Chondrocyte (in vitro differentiated cells): ENCODE data around the gene DNAJA3. TPM values are rescaled to one million over a fixed set of nuclear protein-coding genes. Genes with fewer than 3 reads are reported as not detected.
A peak's percentile ranks its signal among the peaks of the same experiment; 100 is the strongest.

Experiments used
- DNase-seq: peaks from one replicate; pipeline ENCODE4 v3.0.0; 2021; ENCODE audit warnings: mixed read lengths, low spot score
- H3K27ac Mint-ChIP-seq: one replicate; pipeline ENCODE4 v1.8.0; 2021; ENCODE audit warnings: mild to moderate bottlenecking, moderate library complexity, mixed read lengths; ENCODE audit not compliant: unreplicated experiment
- H3K27me3 Mint-ChIP-seq: 2 replicates; pipeline ENCODE4 v1.8.0; 2021; ENCODE audit warnings: low read depth, mixed read lengths
- H3K36me3 Mint-ChIP-seq: 2 replicates; pipeline ENCODE4 v1.8.0; 2021; ENCODE audit warnings: low read depth, mixed read lengths
- H3K4me1 Mint-ChIP-seq: 2 replicates; pipeline ENCODE4 v1.8.0; 2021; ENCODE audit warnings: low read depth, mild to moderate bottlenecking, mixed read lengths
- H3K4me3 Mint-ChIP-seq: one replicate; pipeline ENCODE4 v1.8.0; 2021; ENCODE audit warnings: mild to moderate bottlenecking, moderate library complexity, mixed read lengths; ENCODE audit not compliant: unreplicated experiment
- H3K9me3 Mint-ChIP-seq: 2 replicates; pipeline ENCODE4 v1.8.0; 2021; ENCODE audit warnings: low read depth, mixed read lengths
- CTCF ChIP-seq: fragments of 200-600 bp; sonication (generic); IDR thresholded peaks from 2 replicates; pipeline ENCODE4 v1.5.0; 2021; ENCODE audit warnings: antibody characterized with exemption, mild to moderate bottlenecking, moderate library complexity
- total RNA-seq: library from RNA; stranded (reverse); gene quantifications from 3 replicates; pipeline ENCODE4 v1.2.1, GENCODE V29; 2021

Gene DNAJA3
- total RNA-seq, 1 donor from 2014 or later = 27.8 TPM

- no peak for DNase-seq
Observed at GRCh38 chr16:4410335-4411075, 15.2 kb upstream of the DNAJA3 start.

GRCh38 chr16:4411684-4412083, 14.0 kb upstream of the DNAJA3 start:
- no peak for DNase-seq
- TF ChIP-seq CTCF = no peak
- Mint-ChIP-seq H3K9me3 (no peaks in the 10 kb centered on the region), H3K36me3 (peaks cover 2% of the 10 kb centered on the region), H3K4me1 (peaks cover 23% of the 10 kb centered on the region), H3K27ac (no peak overlapping the region), H3K27me3 (no peaks in the 10 kb centered on the region), H3K4me3 (no peak overlapping the region)

More at GRCh38 chr16:4410335-4411075, 15.2 kb upstream of the DNAJA3 start:
- Mint-ChIP-seq H3K36me3 (peaks cover 4% of the 10 kb centered on the region), H3K9me3 (no peaks in the 10 kb centered on the region), H3K27me3 (no peaks in the 10 kb centered on the region), H3K27ac (peak overlapping the region; percentile 59), H3K4me3 (no peak overlapping the region), H3K4me1 (peaks cover 21% of the 10 kb centered on the region)
- TF ChIP-seq CTCF = no peak

DNA sequence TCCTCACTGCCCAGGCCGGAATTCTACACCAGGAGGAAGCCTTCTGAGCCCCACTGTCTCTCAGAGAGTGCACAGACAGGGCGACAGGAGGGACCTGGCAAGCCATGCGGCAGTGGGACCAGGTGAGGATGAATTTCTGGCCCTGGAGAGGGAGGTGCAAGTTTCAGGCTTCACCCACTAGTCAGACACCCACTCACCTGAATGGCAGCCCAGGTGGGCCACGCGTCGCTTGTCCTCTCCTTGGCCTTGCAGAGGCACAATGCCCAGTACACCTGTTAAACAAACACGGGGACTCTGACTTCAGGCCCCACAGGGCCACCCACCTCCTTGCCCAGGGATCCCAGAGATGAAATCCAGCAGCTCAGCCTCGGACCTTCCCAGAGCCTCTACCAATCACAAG, 13.5 kb upstream of the DNAJA3 start:
- Mint-ChIP-seq H3K4me3 (no peak overlapping the region), H3K27ac (no peak overlapping the region), H3K27me3 (no peaks in the 10 kb centered on the region), H3K36me3 (peaks cover 2% of the 10 kb centered on the region), H3K9me3 (no peaks in the 10 kb centered on the region), H3K4me1 (peaks cover 26% of the 10 kb centered on the region)
- DNase-seq = no peak
- TF ChIP-seq CTCF = no peak

GRCh38 chr16:4412854-4413253, 12.8 kb upstream of the DNAJA3 start:
- Mint-ChIP-seq H3K27me3 (no peaks in the 10 kb centered on the region), H3K4me3 (no peak overlapping the region), H3K36me3 (peaks cover 2% of the 10 kb centered on the region), H3K4me1 (peaks cover 26% of the 10 kb centered on the region), H3K27ac (no peak overlapping the region), H3K9me3 (no peaks in the 10 kb centered on the region)
- no peak for TF ChIP-seq CTCF
- DNase-seq = no peak

DNA sequence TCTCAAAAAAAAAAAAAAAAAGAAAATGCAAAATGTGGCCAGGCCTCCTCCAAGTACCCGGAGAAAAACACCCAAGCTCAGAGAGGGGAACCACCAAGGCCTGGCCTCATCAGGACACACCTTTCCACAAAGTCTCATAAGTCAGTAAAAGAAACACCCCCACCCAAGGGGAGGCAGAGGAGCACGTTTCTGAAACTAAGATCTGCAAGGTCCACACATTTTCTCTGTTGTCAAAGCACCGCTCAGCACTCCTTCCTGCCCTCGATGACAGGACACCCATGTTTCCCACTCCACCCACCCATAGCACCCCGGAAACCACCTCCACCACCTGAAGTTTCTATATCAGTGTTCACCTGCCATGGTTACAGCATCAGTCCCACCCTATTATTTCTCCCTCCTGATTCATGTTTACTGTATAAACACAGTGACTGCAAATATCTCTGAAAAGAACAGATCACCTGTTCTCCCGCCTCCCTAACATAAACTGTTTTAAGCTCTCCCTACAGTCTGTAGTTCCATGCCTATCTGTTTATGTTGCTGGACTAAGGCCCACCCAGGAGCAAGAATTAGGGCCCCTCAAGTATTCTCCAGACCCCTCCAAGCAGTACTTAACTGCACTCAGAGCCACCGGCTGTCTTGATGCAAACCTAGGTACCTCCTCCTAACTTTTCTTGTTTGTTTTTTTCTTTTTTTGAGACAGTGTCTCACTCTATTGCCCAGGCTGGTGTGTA, 11.3 kb upstream of the DNAJA3 start:
- Mint-ChIP-seq H3K4me1 (peaks cover 26% of the 10 kb centered on the region), H3K4me3 (no peak overlapping the region), H3K27me3 (no peaks in the 10 kb centered on the region), H3K9me3 (no peaks in the 10 kb centered on the region), H3K27ac (no peak overlapping the region), H3K36me3 (peaks cover 2% of the 10 kb centered on the region)
- TF ChIP-seq CTCF = no peak
- DNase-seq = no peak
